GM12878 (cell line): Measurements from ENCODE around the gene USP21.

Experiments used
- CTCF ChIP-seq, 3 experiments: IDR thresholded peaks in 2 of 3; conservative IDR thresholded peaks in 1 of 3; 2 replicates each; pipeline ENCODE4 v1.5.1; 2011; ENCODE audit warnings: low read depth in 3 of 3, low read length in 3 of 3, mild to moderate bottlenecking in 3 of 3, control low read depth in 2 of 3, moderate library complexity in 2 of 3, inconsistent platforms in 1 of 3, mixed read lengths in 1 of 3; ENCODE audit not compliant: control insufficient read depth in 2 of 3, insufficient read depth in 1 of 3; ENCODE audit errors: extremely low read depth in 1 of 3
- HDAC6 ChIP-seq: fragments of 200-600 bp; sonication (generic); IDR thresholded peaks from one replicate; pipeline ENCODE4 v1.8.0; 2017; ENCODE audit warnings: antibody characterized with exemption; ENCODE audit not compliant: unreplicated experiment
- TAF1 ChIP-seq: IDR thresholded peaks from 2 replicates; pipeline ENCODE4 v1.6.1; 2011; ENCODE audit warnings: mild to moderate bottlenecking, low read depth, low read length, borderline replicate concordance
- ZSCAN29 ChIP-seq: fragments of 450-650 bp; IDR thresholded peaks from 2 replicates; pipeline ENCODE4 v1.6.1; 2017; ENCODE audit warnings: mild to moderate bottlenecking, moderate library complexity

- TF ChIP-seq ZSCAN29 (no peak), CTCF (IDR thresholded peaks at IDR 0.05 in 2 of 3, conservative IDR thresholded peaks at IDR 0.05 in 1 of 3; ENCODE audit: control insufficient read depth in 2 of 3, extremely low read depth in 1 of 3, insufficient read depth in 1 of 3, low read depth in 3 of 3, low read length in 3 of 3) (no peak), TAF1 (no peak), HDAC6 (no peak)
Observed at GRCh38 chr1:161182214-161182613, 22.9 kb downstream of the USP21 start.
